PC-9 (cell line): Measurements from ENCODE around the gene DCUN1D4. TPM values are rescaled to one million over a fixed set of nuclear protein-coding genes. Genes with fewer than 3 reads are reported as not detected.

Experiments used
- BruUV-seq: library from RNA; stranded (reverse); fragments of 400-500 nt; replicated peaks from 2 replicates; lab custom pipeline; 2021; lab: Mats Ljungman, UMichigan
- CTCF ChIA-PET: fragments of 300-600 bp; sonication (Branson Sonifier 250); formaldehyde crosslinking; loops from one replicate; lab custom pipeline; 2022; ENCODE audit warnings: antibody characterized with exemption; lab: Charles Lee
- POLR2A ChIA-PET: fragments of 300-600 bp; sonication (Branson Sonifier 250); formaldehyde crosslinking; loops from one replicate; lab custom pipeline; 2022; ENCODE audit warnings: antibody characterized with exemption; ENCODE audit not compliant: unreplicated experiment; lab: Charles Lee
- DNase-seq, 2 experiments: peaks; one replicate each; pipeline versions ENCODE4 v3.0.0 to v3.0.0-alpha.2; 2015 to 2022; ENCODE audit warnings: mixed read lengths in 1 of 2
- H2AFZ ChIP-seq: fragments of 200-600 bp; sonication (generic); 2 replicates; pipeline ENCODE4 v1.8.1; 2017; ENCODE audit warnings: antibody characterized with exemption
- H3F3A ChIP-seq: fragments of 200-600 bp; sonication (generic); 2 replicates; pipeline ENCODE4 v1.8.1; 2017; ENCODE audit warnings: antibody characterized with exemption, mild to moderate bottlenecking, low read depth; ENCODE audit not compliant: insufficient read depth
- H3K27ac ChIP-seq: fragments of 200-600 bp; sonication (generic); 2 replicates; pipeline ENCODE4 v1.6.1; 2016; ENCODE audit warnings: mixed run types
- H3K27me3 ChIP-seq: fragments of 200-600 bp; sonication (generic); 2 replicates; pipeline ENCODE4 v1.6.1; 2016; ENCODE audit warnings: low read depth, mixed run types; ENCODE audit not compliant: insufficient read depth
- H3K36me3 ChIP-seq: fragments of 200-600 bp; sonication (generic); 2 replicates; pipeline ENCODE4 v1.6.1; 2016; ENCODE audit warnings: low read depth, mixed run types
- H3K4me1 ChIP-seq: fragments of 200-600 bp; sonication (generic); replicated peaks from 2 replicates; pipeline ENCODE4 v1.6.1; 2016; ENCODE audit warnings: mixed run types; ENCODE audit not compliant: insufficient read depth
- H3K4me2 ChIP-seq: fragments of 200-600 bp; sonication (generic); 2 replicates; pipeline ENCODE4 v1.6.1; 2017; ENCODE audit warnings: mixed run types
- H3K4me3 ChIP-seq: fragments of 200-600 bp; sonication (generic); 2 replicates; pipeline ENCODE4 v1.6.1; 2016; ENCODE audit warnings: mixed run types
- H3K79me2 ChIP-seq: fragments of 200-600 bp; sonication (generic); 2 replicates; pipeline ENCODE4 v1.6.1; 2017; ENCODE audit warnings: low read depth, mixed run types
- H3K9me2 ChIP-seq: fragments of 200-600 bp; sonication (generic); 2 replicates; pipeline ENCODE4 v1.8.1; 2017; ENCODE audit warnings: mild to moderate bottlenecking; ENCODE audit not compliant: insufficient read depth
- H3K9me3 ChIP-seq: fragments of 200-600 bp; sonication (generic); 2 replicates; pipeline ENCODE4 v1.8.1; 2016; ENCODE audit warnings: low read depth; ENCODE audit not compliant: insufficient read depth
- H4K20me1 ChIP-seq: fragments of 200-600 bp; sonication (generic); 2 replicates; pipeline ENCODE4 v1.8.1; 2017; ENCODE audit not compliant: insufficient read depth
- EZH2 ChIP-seq: fragments of 200-600 bp; sonication (generic); IDR thresholded peaks from 2 replicates; pipeline ENCODE4 v1.8.0; 2017; ENCODE audit warnings: antibody characterized with exemption, low read depth
- intact Hi-C: fragments of 100-400 bp; cut with micrococcal nuclease; formaldehyde crosslinking; loops from one replicate; pipeline ENCODE4 v1.10.0; 2022; ENCODE audit not compliant: unreplicated experiment
- total RNA-seq: library from RNA; stranded (reverse); gene quantifications from 2 replicates; pipeline ENCODE4 v1.2.3, GENCODE V29; 2021
- TF ChIP-seq, protein P1 (sequence below): fragments of 200-600 bp; sonication (generic); conservative IDR thresholded peaks from 2 replicates; pipeline ENCODE4 v1.6.1; 2017; ENCODE audit warnings: mixed run types, antibody characterized with exemption, mild to moderate bottlenecking, moderate library complexity

DCUN1D4 gene
- total RNA-seq, 1 experiment from 2014 or later, result 24.9 TPM

DNA sequence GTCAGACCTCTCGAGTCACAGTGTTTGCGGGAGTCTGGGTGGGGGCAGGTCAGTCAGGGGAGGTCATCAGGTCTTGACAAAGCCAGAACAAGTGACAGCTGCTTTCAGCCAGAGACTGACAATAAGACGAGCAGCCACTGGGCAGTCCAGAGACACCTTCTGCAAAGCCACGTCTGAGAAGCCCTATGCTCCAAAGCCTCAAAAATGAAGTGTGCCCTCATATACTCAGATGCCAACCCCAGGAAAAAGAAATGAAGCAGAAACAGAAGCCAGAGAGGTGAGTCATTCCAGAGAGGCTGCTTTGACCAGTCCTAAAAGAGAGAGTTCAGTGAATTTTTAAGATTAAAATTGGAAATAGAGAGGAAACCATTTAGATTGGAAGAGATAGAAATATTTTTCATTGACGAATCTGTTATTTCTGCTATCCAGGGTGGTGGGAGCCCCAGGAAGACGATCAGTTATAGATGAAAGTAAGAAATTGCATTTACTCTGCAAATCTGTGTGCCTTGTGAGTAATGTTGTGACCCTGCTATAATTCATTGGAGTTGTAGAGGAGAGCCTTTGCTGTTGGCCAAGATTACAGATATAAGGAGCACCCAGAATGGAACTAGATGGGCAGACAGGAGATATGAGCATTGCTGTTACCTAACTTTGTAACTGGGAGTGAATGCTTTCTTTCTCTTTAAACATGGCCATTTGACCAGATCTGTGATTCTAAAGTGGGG, 99.3 kb downstream of the DCUN1D4 start:
- BruUV-seq, result no TSS peak
- H3K36me3 ChIP-seq, result no peaks in the 10 kb centered on the region
- peak overlapping the region; percentile 35; the same call in 1 of the 2 replicates for H3K4me2 ChIP-seq
- H3F3A ChIP-seq, result peaks cover 5% of the 10 kb centered on the region; the same call in 1 of the 2 replicates
- peaks cover 13% of the 10 kb centered on the region for H3K4me1 ChIP-seq
- no peaks in the 10 kb centered on the region for H3K9me3 ChIP-seq
- H3K79me2 ChIP-seq, result no peaks in the 10 kb centered on the region
- peak; percentile 43 to 54 for DNase-seq
- H3K27ac ChIP-seq, result no peak overlapping the region
- ChIA-PET POLR2A (no interaction called here), CTCF (no interaction called here)
- H3K4me3 ChIP-seq, result no peak overlapping the region
- no peaks in the 10 kb centered on the region for H4K20me1 ChIP-seq
- no peak for TF ChIP-seq EZH2
- TF ChIP-seq, protein P1, sequence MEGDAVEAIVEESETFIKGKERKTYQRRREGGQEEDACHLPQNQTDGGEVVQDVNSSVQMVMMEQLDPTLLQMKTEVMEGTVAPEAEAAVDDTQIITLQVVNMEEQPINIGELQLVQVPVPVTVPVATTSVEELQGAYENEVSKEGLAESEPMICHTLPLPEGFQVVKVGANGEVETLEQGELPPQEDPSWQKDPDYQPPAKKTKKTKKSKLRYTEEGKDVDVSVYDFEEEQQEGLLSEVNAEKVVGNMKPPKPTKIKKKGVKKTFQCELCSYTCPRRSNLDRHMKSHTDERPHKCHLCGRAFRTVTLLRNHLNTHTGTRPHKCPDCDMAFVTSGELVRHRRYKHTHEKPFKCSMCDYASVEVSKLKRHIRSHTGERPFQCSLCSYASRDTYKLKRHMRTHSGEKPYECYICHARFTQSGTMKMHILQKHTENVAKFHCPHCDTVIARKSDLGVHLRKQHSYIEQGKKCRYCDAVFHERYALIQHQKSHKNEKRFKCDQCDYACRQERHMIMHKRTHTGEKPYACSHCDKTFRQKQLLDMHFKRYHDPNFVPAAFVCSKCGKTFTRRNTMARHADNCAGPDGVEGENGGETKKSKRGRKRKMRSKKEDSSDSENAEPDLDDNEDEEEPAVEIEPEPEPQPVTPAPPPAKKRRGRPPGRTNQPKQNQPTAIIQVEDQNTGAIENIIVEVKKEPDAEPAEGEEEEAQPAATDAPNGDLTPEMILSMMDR, result no peak
- intact Hi-C loops, result loop anchor here (2.0 to 5.0 kb wide), 3 partner anchors 45 to 97 kb away; no protein-coding TSS in a partner anchor
- no peak overlapping the region for H2AFZ ChIP-seq
- no peaks in the 10 kb centered on the region for H3K9me2 ChIP-seq
- no peaks in the 10 kb centered on the region for H3K27me3 ChIP-seq

GRCh38 chr4:51942833-51943215, 99.9 kb downstream of the DCUN1D4 start:
- ChIA-PET POLR2A (interaction anchor here (0.7 kb wide), 1 partner anchor 96 kb away, joined by 3 read pairs; no protein-coding TSS in a partner anchor), CTCF (no interaction called here)
- Histone ChIP-seq H3K79me2 (no peaks in the 10 kb centered on the region), H3K36me3 (no peaks in the 10 kb centered on the region), H3K9me3 (no peaks in the 10 kb centered on the region), H3K4me2 (peak overlapping the region; percentile 35; the same call in 1 of the 2 replicates), H3K9me2 (no peaks in the 10 kb centered on the region), H3K4me1 (peaks cover 13% of the 10 kb centered on the region), H3K4me3 (no peak overlapping the region), H3F3A (peaks cover 5% of the 10 kb centered on the region; the same call in 1 of the 2 replicates), H3K27me3 (no peaks in the 10 kb centered on the region), H2AFZ (no peak overlapping the region), H3K27ac (no peak overlapping the region), H4K20me1 (no peaks in the 10 kb centered on the region)
- BruUV-seq, result no TSS peak
- TF ChIP-seq, protein P1, result no peak
- TF ChIP-seq EZH2, result no peak
- no peak for DNase-seq
- intact Hi-C loops, result loop anchor here (2.0 to 5.0 kb wide), 3 partner anchors 46 to 98 kb away; no protein-coding TSS in a partner anchor

- no peaks in the 10 kb centered on the region for H3K9me2 ChIP-seq
- no peaks in the 10 kb centered on the region for H3K79me2 ChIP-seq
- H2AFZ ChIP-seq, result no peak overlapping the region
- BruUV-seq, result no TSS peak
- CTCF ChIA-PET, result interaction anchor here (0.6 kb wide), 1 partner anchor 79 kb away, joined by 3 read pairs; no protein-coding TSS in a partner anchor
- H3F3A ChIP-seq, result peaks cover 5% of the 10 kb centered on the region; the same call in 1 of the 2 replicates
- no peaks in the 10 kb centered on the region for H4K20me1 ChIP-seq
- no peaks in the 10 kb centered on the region for H3K36me3 ChIP-seq
- peaks cover 13% of the 10 kb centered on the region for H3K4me1 ChIP-seq
- POLR2A ChIA-PET, result interaction anchor here (0.7 kb wide), 1 partner anchor 96 kb away, joined by 3 read pairs; no protein-coding TSS in a partner anchor
- DNase-seq, result peak in 1 of 2 experiments; percentile 38
- H3K4me3 ChIP-seq, result no peak overlapping the region
- intact Hi-C loops, result loop anchor here (2.0 to 5.0 kb wide), 3 partner anchors 46 to 98 kb away; no protein-coding TSS in a partner anchor
- TF ChIP-seq, protein P1, result no peak
- TF ChIP-seq EZH2, result no peak
- H3K9me3 ChIP-seq, result no peaks in the 10 kb centered on the region
- peak overlapping the region; percentile 13; the same call in 1 of the 2 replicates for H3K4me2 ChIP-seq
- no peak overlapping the region for H3K27ac ChIP-seq
- H3K27me3 ChIP-seq, result no peaks in the 10 kb centered on the region
These were observed 100.3 kb downstream of the DCUN1D4 start for GRCh38 chr4:51943221-51943620.
